Transverse colon (tissue), 4 donors: ENCODE data around the gene ANKRD33.

Experiments used
- CTCF ChIP-seq, 5 experiments: fragments of 200-600 bp in 3 of 5; fragments of 450-650 bp in 2 of 5; sonication (generic) in 3 of 5; IDR thresholded peaks; 1 replicate in 2 of 5; 2 replicates in 3 of 5; pipeline ENCODE4 v1.5.1; 2016 to 2017; ENCODE audit warnings: antibody characterized with exemption in 5 of 5, inconsistent platforms in 3 of 5, mild to moderate bottlenecking in 2 of 5, moderate library complexity in 1 of 5
- POLR2A ChIP-seq: fragments of 450-650 bp; IDR thresholded peaks from one replicate; pipeline ENCODE4 v1.6.1; 2016; ENCODE audit warnings: antibody characterized with exemption, mild to moderate bottlenecking, moderate library complexity
- POLR2AphosphoS5 ChIP-seq, 3 donors: sonication (generic); formaldehyde crosslinking; IDR thresholded peaks; one replicate each; pipeline ENCODE4 v1.6.1; 2016; ENCODE audit warnings: antibody characterized with exemption in 3 of 3

- TF ChIP-seq CTCF (IDR thresholded peaks at IDR 0.05) (no peak), POLR2A (no peak), POLR2AphosphoS5 (IDR thresholded peaks at IDR 0.05) (no peak)
Observed at GRCh38 chr12:51914034-51914923, 26.4 kb downstream of the ANKRD33 start.
